ENCODE measurements around the gene MMP17.

GRCh38 chr12:131786331-131786730 is 41.9 kb upstream of the MMP17 start:
- no peak for TF ChIP-seq CTCF (IDR thresholded peaks at IDR 0.05)
- TF ChIP-seq POLR2AphosphoS5 (IDR thresholded peaks at IDR 0.05) = no peak
- no peak for TF ChIP-seq POLR2A (IDR thresholded peaks at IDR 0.05)
- no peak for TF ChIP-seq EP300 (IDR thresholded peaks at IDR 0.05; ENCODE audit: low read depth)
